MCF 10A (cell line): Measurements from ENCODE around the gene MACROH2A1. TPM values are rescaled to one million over a fixed set of nuclear protein-coding genes. Genes with fewer than 3 reads are reported as not detected.

Experiments
- BruUV-seq: library from RNA; stranded (reverse); fragments of 400-500 nt; replicated peaks from 2 replicates; lab custom pipeline; 2021; lab: Mats Ljungman, UMichigan
- CTCF ChIA-PET: fragments of 300-600 bp; sonication (Branson Sonifier 250); formaldehyde crosslinking; extraction: SDS; loops from one replicate; lab custom pipeline; 2021; ENCODE audit warnings: antibody characterized with exemption, inconsistent platforms; lab: Yijun Ruan, JAX
- POLR2A ChIA-PET: fragments of 300-600, 350-650 bp; sonication (Branson Sonifier 250); formaldehyde crosslinking; extraction: SDS; loops from one replicate; lab custom pipeline; 2020; ENCODE audit warnings: antibody characterized with exemption, inconsistent platforms; lab: Yijun Ruan, JAX
- DNase-seq: peaks from one replicate; pipeline ENCODE4 v3.0.0-alpha.2; 2018; ENCODE audit not compliant: unreplicated experiment
- H3K27ac Mint-ChIP-seq: one replicate; pipeline ENCODE4 v1.8.0; 2022; ENCODE audit warnings: mild to moderate bottlenecking, low read depth, mixed read lengths; ENCODE audit not compliant: unreplicated experiment
- H3K27me3 Mint-ChIP-seq: one replicate; pipeline ENCODE4 v1.8.0; 2022; ENCODE audit warnings: mixed read lengths; ENCODE audit not compliant: insufficient read depth, unreplicated experiment
- H3K36me3 Mint-ChIP-seq: one replicate; pipeline ENCODE4 v1.8.0; 2022; ENCODE audit warnings: mild to moderate bottlenecking, moderate library complexity, mixed read lengths; ENCODE audit not compliant: insufficient read depth, unreplicated experiment
- H3K4me1 Mint-ChIP-seq: one replicate; pipeline ENCODE4 v1.8.0; 2022; ENCODE audit warnings: mixed read lengths; ENCODE audit not compliant: insufficient read depth, unreplicated experiment
- H3K4me3 Mint-ChIP-seq: one replicate; pipeline ENCODE4 v1.8.0; 2022; ENCODE audit warnings: mild to moderate bottlenecking, moderate library complexity, mixed read lengths; ENCODE audit not compliant: unreplicated experiment
- H3K9me3 Mint-ChIP-seq: one replicate; pipeline ENCODE4 v1.8.0; 2022; ENCODE audit warnings: mixed read lengths; ENCODE audit not compliant: unreplicated experiment
- CTCF ChIP-seq: fragments of 200-600 bp; IDR thresholded peaks from one replicate; pipeline ENCODE4 v1.8.0; 2022; ENCODE audit warnings: antibody characterized with exemption, mild to moderate bottlenecking; ENCODE audit not compliant: unreplicated experiment
- intact Hi-C: fragments of 100-400 bp; cut with micrococcal nuclease; formaldehyde crosslinking; loops from 2 replicates; pipeline ENCODE4 v1.14.1; 2022
- total RNA-seq: library from RNA; stranded (reverse); gene quantifications from 2 replicates; pipeline ENCODE4 v1.2.3, GENCODE V29; 2022

The MACROH2A1 gene
- total RNA-seq, 1 experiment from 2014 or later, result 306 TPM

GRCh38 chr5:135360278-135361274 is 38.5 kb downstream of the MACROH2A1 start:
- DNase-seq, result no peak
- ChIA-PET CTCF (interaction anchor here (0.6 to 1.7 kb wide), 4 partner anchors 25 to 66 kb away, joined by 3 to 4 read pairs (median 3); no protein-coding TSS in a partner anchor), POLR2A (interaction anchor here (1.3 kb wide), 1 partner anchor 14 kb away, joined by 4 read pairs; no protein-coding TSS in a partner anchor)
- Mint-ChIP-seq H3K4me3 (no peak overlapping the region), H3K27me3 (no peaks in the 10 kb centered on the region), H3K4me1 (no peaks in the 10 kb centered on the region), H3K27ac (no peak overlapping the region), H3K9me3 (no peaks in the 10 kb centered on the region), H3K36me3 (peaks cover 55% of the 10 kb centered on the region)
- intact Hi-C loops, result loop anchor here (10.0 kb wide), 1 partner anchor 64 kb away; no protein-coding TSS in a partner anchor
- BruUV-seq, result no TSS peak
- no peak for TF ChIP-seq CTCF

- Mint-ChIP-seq H3K9me3 (no peaks in the 10 kb centered on the region), H3K27me3 (no peaks in the 10 kb centered on the region)
Measured at GRCh38 chr5:135359374-135360165, 39.5 kb downstream of the MACROH2A1 start.

GRCh38 chr5:135357685-135358084 is 41.3 kb downstream of the MACROH2A1 start:
- no peak overlapping the region for H3K4me3 Mint-ChIP-seq
- ChIA-PET POLR2A (interaction anchor here (0.6 to 1.0 kb wide), 2 partner anchors 19 to 54 kb away, joined by 3 read pairs; no protein-coding TSS in a partner anchor), CTCF (interaction anchor here (1.1 kb wide), 1 partner anchor 11 kb away, joined by 3 read pairs; no protein-coding TSS in a partner anchor)
- intact Hi-C loops, result no loop called here
- no peaks in the 10 kb centered on the region for H3K27me3 Mint-ChIP-seq
- DNase-seq, result no peak
- no peak for TF ChIP-seq CTCF
- H3K4me1 Mint-ChIP-seq, result peaks cover 6% of the 10 kb centered on the region
- H3K36me3 Mint-ChIP-seq, result peaks cover 56% of the 10 kb centered on the region
- BruUV-seq, result no TSS peak
- H3K27ac Mint-ChIP-seq, result no peak overlapping the region
- no peaks in the 10 kb centered on the region for H3K9me3 Mint-ChIP-seq

More at GRCh38 chr5:135359374-135360165, 39.5 kb downstream of the MACROH2A1 start:
- no peak for DNase-seq
- CTCF ChIA-PET, result interaction anchor here (0.6 kb wide), 2 partner anchors 27 to 67 kb away, joined by 3 read pairs; no protein-coding TSS in a partner anchor
- H3K36me3 Mint-ChIP-seq, result peaks cover 57% of the 10 kb centered on the region
- H3K4me3 Mint-ChIP-seq, result no peak overlapping the region
- intact Hi-C loops, result loop anchor here (10.0 kb wide), 1 partner anchor 65 kb away; no protein-coding TSS in a partner anchor
- no peak overlapping the region for H3K27ac Mint-ChIP-seq
- POLR2A ChIA-PET, result no interaction called here
- H3K4me1 Mint-ChIP-seq, result peaks cover under 1% of the 10 kb centered on the region
- no peak for TF ChIP-seq CTCF
- BruUV-seq, result no TSS peak
